ENCODE results near the gene CAMK2B.

DNA sequence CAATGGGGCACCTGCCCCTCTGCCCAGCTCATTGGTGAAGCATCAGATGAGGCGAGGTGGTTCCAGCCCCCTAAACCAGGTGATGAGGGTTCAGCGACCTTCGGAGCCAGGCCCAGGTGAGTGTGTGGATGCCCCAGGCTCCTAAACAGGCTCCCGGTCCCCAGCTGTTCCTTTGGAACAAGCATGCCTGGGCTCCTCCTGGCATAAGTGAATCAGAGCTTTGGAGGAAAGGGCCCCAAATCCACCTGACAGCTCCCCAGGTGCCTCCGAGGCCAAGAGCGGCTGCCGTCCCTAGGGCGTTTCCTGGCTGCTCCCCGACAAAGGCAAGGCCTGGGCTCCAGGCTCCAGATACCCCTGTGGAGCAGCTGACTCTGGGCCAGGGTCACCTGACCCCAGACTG is 63.4 kb downstream of the CAMK2B start:
- TF ChIP-seq, protein P1, sequence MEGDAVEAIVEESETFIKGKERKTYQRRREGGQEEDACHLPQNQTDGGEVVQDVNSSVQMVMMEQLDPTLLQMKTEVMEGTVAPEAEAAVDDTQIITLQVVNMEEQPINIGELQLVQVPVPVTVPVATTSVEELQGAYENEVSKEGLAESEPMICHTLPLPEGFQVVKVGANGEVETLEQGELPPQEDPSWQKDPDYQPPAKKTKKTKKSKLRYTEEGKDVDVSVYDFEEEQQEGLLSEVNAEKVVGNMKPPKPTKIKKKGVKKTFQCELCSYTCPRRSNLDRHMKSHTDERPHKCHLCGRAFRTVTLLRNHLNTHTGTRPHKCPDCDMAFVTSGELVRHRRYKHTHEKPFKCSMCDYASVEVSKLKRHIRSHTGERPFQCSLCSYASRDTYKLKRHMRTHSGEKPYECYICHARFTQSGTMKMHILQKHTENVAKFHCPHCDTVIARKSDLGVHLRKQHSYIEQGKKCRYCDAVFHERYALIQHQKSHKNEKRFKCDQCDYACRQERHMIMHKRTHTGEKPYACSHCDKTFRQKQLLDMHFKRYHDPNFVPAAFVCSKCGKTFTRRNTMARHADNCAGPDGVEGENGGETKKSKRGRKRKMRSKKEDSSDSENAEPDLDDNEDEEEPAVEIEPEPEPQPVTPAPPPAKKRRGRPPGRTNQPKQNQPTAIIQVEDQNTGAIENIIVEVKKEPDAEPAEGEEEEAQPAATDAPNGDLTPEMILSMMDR (conservative IDR thresholded peaks at IDR 0.05; ENCODE audit: low read depth in 2 of 2): no peak
- TF ChIP-seq STAT1 (IDR thresholded peaks at IDR 0.05; ENCODE audit: unreplicated experiment): no peak
- TF ChIP-seq EZH2 (IDR thresholded peaks at IDR 0.05; ENCODE audit: low read depth, unreplicated experiment): no peak
- TF ChIP-seq EZH2phosphoT487 (IDR thresholded peaks at IDR 0.05; ENCODE audit: unreplicated experiment): no peak
- TF ChIP-seq, protein P2, sequence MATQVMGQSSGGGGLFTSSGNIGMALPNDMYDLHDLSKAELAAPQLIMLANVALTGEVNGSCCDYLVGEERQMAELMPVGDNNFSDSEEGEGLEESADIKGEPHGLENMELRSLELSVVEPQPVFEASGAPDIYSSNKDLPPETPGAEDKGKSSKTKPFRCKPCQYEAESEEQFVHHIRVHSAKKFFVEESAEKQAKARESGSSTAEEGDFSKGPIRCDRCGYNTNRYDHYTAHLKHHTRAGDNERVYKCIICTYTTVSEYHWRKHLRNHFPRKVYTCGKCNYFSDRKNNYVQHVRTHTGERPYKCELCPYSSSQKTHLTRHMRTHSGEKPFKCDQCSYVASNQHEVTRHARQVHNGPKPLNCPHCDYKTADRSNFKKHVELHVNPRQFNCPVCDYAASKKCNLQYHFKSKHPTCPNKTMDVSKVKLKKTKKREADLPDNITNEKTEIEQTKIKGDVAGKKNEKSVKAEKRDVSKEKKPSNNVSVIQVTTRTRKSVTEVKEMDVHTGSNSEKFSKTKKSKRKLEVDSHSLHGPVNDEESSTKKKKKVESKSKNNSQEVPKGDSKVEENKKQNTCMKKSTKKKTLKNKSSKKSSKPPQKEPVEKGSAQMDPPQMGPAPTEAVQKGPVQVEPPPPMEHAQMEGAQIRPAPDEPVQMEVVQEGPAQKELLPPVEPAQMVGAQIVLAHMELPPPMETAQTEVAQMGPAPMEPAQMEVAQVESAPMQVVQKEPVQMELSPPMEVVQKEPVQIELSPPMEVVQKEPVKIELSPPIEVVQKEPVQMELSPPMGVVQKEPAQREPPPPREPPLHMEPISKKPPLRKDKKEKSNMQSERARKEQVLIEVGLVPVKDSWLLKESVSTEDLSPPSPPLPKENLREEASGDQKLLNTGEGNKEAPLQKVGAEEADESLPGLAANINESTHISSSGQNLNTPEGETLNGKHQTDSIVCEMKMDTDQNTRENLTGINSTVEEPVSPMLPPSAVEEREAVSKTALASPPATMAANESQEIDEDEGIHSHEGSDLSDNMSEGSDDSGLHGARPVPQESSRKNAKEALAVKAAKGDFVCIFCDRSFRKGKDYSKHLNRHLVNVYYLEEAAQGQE (IDR thresholded peaks at IDR 0.05; ENCODE audit: unreplicated experiment): no peak
- TF ChIP-seq CREB1 (CRISPR knock-in tag; IDR thresholded peaks at IDR 0.05; ENCODE audit: low read depth): no peak
- no peak for TF ChIP-seq POLR2AphosphoS5 (IDR thresholded peaks at IDR 0.05; ENCODE audit: low read depth)
- no peak for TF ChIP-seq JUNB (IDR thresholded peaks at IDR 0.05; ENCODE audit: unreplicated experiment)

All from GM23338 (cell line).